ENCODE measurements around the gene STK17A.

DNA sequence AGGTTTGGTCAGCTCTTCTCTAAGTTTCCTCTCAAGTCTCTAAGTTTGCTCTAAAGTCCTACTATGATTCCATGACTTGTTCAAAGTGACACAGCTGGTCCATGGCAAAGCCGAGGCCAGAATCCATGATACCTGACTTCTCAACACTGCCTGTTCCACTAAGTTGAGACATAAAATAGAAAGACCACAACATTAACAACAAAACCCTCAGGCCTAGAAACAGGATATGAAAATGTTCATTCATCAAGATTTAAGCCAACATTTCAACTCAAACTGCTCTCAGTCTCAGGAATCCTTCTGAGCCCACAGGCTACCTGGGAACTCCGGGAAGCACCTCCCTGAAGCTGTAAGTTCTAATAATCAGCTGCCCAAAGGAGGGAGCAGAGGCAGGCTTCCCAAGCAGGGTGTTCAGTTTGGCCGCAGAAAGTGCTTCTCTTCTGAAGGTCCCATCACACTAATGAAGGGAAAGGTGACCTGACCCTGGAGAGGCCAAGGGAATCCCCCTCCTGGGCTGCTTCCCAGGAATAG, 62.9 kb downstream of the STK17A start:
- TF ChIP-seq, protein P1, sequence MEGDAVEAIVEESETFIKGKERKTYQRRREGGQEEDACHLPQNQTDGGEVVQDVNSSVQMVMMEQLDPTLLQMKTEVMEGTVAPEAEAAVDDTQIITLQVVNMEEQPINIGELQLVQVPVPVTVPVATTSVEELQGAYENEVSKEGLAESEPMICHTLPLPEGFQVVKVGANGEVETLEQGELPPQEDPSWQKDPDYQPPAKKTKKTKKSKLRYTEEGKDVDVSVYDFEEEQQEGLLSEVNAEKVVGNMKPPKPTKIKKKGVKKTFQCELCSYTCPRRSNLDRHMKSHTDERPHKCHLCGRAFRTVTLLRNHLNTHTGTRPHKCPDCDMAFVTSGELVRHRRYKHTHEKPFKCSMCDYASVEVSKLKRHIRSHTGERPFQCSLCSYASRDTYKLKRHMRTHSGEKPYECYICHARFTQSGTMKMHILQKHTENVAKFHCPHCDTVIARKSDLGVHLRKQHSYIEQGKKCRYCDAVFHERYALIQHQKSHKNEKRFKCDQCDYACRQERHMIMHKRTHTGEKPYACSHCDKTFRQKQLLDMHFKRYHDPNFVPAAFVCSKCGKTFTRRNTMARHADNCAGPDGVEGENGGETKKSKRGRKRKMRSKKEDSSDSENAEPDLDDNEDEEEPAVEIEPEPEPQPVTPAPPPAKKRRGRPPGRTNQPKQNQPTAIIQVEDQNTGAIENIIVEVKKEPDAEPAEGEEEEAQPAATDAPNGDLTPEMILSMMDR (IDR thresholded peaks at IDR 0.05; ENCODE audit: borderline replicate concordance, extremely low read depth, low read length, poor library complexity, severe bottlenecking): no peak
- no peak for TF ChIP-seq EZH2 (IDR thresholded peaks at IDR 0.05; ENCODE audit: borderline replicate concordance, low read depth, low read length, severe bottlenecking)
